Activated CD8-positive, alpha-beta T cell treated with anti-CD3 and anti-CD28 coated beads for 36 hours (primary cell): ENCODE results near the gene FBXW9. TPM values are rescaled to one million over a fixed set of nuclear protein-coding genes. Genes with fewer than 3 reads are reported as not detected.
"Not testable (repeated sequence)": the region's sequence is repeated elsewhere in the genome, so short reads cannot be mapped to it uniquely, and the experiment has no call there.

ENCODE experiments used
- ATAC-seq: fragments of 200-7000 bp; cut with Tn5 transposase; one replicate; pipeline ENCODE4 v1.10.0; 2021; ENCODE audit warnings: mild to moderate bottlenecking, moderate library complexity
- CTCF ChIA-PET: fragments of 350-600 bp; sonication (Branson Sonifier 250); formaldehyde crosslinking; loops from one replicate; lab custom pipeline; 2021; ENCODE audit warnings: antibody characterized with exemption; lab: Charles Lee
- POLR2A ChIA-PET: fragments of 350-600 bp; sonication (Branson Sonifier 250); formaldehyde crosslinking; loops from one replicate; lab custom pipeline; 2021; ENCODE audit warnings: antibody characterized with exemption; lab: Charles Lee
- DNase-seq: peaks from one replicate; pipeline ENCODE4 v3.0.0-alpha.2; 2020
- H3K27ac Mint-ChIP-seq: one replicate; pipeline ENCODE4 v1.8.0; 2021; ENCODE audit warnings: mild to moderate bottlenecking, mixed read lengths
- H3K27me3 Mint-ChIP-seq: one replicate; pipeline ENCODE4 v1.8.0; 2021; ENCODE audit warnings: mixed read lengths
- H3K36me3 Mint-ChIP-seq: one replicate; pipeline ENCODE4 v1.8.0; 2021; ENCODE audit warnings: low read depth, mixed read lengths
- H3K4me1 Mint-ChIP-seq: one replicate; pipeline ENCODE4 v1.8.0; 2021; ENCODE audit warnings: low read depth, mixed read lengths
- H3K4me3 Mint-ChIP-seq: one replicate; pipeline ENCODE4 v1.8.0; 2021; ENCODE audit warnings: mild to moderate bottlenecking, moderate library complexity, mixed read lengths
- H3K9me3 Mint-ChIP-seq: one replicate; pipeline ENCODE4 v1.8.0; 2021; ENCODE audit warnings: mixed read lengths
- intact Hi-C: fragments of 100-400 bp; cut with micrococcal nuclease; formaldehyde crosslinking; loops from one replicate; pipeline ENCODE4 v1.10.0; 2022
- total RNA-seq, 2 experiments: library from RNA; stranded (reverse); gene quantifications; one replicate each; pipeline ENCODE4 v1.2.3, GENCODE V29; 2021
- TF ChIP-seq, protein P1 (sequence below): fragments of 200-600 bp; IDR thresholded peaks from one replicate; pipeline ENCODE4 v1.8.0; 2022; ENCODE audit warnings: antibody characterized with exemption, mild to moderate bottlenecking

The FBXW9 gene
- total RNA-seq, 2 experiments from 2014 or later, result 9.9 to 10.8 TPM

DNA sequence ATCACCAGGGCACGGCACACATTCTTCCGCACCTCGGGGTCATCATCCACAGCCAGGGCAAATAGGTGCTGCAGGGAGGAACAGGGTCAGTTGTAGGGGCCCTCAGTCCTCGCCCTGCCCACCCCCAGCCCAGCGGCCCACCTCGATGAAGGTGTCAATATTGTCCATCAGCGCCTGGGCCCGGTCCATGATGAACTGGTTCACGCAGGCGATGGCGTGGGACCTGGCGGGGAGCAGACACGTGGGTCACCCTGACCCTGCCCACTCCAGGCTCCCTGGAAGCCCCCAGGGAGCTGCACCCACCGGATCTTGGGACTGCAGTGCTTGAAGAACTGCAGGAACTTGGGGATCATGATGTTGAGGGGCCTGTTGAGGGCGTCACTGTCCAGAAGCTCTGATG, 18.7 kb upstream of the FBXW9 start:
- peaks cover 50% of the 10 kb centered on the region for H3K36me3 Mint-ChIP-seq
- H3K27ac Mint-ChIP-seq, result no peak overlapping the region
- no peak for DNase-seq
- peaks cover 15% of the 10 kb centered on the region for H3K4me1 Mint-ChIP-seq
- H3K9me3 Mint-ChIP-seq, result no peaks in the 10 kb centered on the region
- ATAC-seq, result no peak
- intact Hi-C loops, result no loop called here
- POLR2A ChIA-PET, result interaction anchor here (1.0 to 3.7 kb wide), 4 partner anchors 11 to 19 kb away, joined by 3 to 15 read pairs (median 6); partner anchors contain the start of gene FBXW9
- CTCF ChIA-PET, result no interaction called here
- TF ChIP-seq, protein P1, sequence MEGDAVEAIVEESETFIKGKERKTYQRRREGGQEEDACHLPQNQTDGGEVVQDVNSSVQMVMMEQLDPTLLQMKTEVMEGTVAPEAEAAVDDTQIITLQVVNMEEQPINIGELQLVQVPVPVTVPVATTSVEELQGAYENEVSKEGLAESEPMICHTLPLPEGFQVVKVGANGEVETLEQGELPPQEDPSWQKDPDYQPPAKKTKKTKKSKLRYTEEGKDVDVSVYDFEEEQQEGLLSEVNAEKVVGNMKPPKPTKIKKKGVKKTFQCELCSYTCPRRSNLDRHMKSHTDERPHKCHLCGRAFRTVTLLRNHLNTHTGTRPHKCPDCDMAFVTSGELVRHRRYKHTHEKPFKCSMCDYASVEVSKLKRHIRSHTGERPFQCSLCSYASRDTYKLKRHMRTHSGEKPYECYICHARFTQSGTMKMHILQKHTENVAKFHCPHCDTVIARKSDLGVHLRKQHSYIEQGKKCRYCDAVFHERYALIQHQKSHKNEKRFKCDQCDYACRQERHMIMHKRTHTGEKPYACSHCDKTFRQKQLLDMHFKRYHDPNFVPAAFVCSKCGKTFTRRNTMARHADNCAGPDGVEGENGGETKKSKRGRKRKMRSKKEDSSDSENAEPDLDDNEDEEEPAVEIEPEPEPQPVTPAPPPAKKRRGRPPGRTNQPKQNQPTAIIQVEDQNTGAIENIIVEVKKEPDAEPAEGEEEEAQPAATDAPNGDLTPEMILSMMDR, result no peak
- no peaks in the 10 kb centered on the region for H3K27me3 Mint-ChIP-seq
- H3K4me3 Mint-ChIP-seq, result no peak overlapping the region

DNA sequence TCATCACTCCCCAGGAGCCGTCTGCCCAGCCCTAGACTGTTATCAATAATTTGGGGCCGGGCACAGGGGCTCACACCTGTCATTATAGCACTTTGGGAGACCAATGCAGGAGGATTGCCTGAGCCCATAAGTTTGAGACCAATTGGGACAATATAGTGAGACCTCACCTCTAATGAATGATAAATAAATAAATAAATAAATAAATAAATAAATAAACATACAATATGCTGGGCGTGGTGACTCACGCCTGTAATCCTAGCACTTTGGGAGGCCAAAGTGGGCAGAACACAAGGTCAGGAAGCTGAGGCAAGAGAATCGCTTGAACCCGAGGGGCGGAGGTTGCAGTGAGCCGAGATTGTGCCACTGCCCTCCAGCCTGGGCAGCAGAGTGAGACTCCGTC, 16.9 kb upstream of the FBXW9 start:
- H3K36me3 Mint-ChIP-seq, result peaks cover 43% of the 10 kb centered on the region
- DNase-seq, H3K27ac Mint-ChIP-seq, ATAC-seq, H3K4me3 Mint-ChIP-seq, H3K9me3 Mint-ChIP-seq, H3K27me3 Mint-ChIP-seq, H3K4me1 Mint-ChIP-seq, intact Hi-C loops: not testable (repeated sequence)
- ChIA-PET POLR2A (interaction anchor here (1.5 to 3.7 kb wide), 3 partner anchors 10 to 17 kb away, joined by 4 to 15 read pairs (median 10); partner anchors contain the start of genes FBXW9 and TNPO2), CTCF (interaction anchor here (1.3 to 2.0 kb wide), 4 partner anchors 10 to 83 kb away, joined by 3 to 6 read pairs (median 5); partner anchors contain the start of gene TNPO2)

DNA sequence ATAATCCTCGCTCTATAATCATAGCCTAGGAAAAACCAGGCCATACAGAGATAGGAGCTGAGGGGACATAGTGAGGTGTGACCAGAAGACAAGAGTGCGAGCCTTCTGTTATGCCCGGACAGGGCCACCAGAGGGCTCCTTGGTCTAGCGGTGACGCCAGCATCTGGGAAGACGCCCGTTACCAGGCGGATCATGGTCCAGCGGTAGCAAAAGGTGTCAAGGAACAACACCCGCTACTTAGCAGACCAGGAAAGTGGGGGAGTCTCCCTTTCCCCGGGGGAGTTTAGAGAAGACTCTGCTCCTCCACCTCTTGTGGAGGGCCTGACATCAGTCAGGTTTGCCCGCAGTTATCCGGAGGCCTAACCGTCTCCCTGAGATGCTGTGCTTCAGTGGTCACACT, 15.6 kb upstream of the FBXW9 start:
- ATAC-seq, DNase-seq, intact Hi-C loops, H3K4me1 Mint-ChIP-seq, H3K9me3 Mint-ChIP-seq, CTCF ChIA-PET, H3K4me3 Mint-ChIP-seq, H3K27ac Mint-ChIP-seq, H3K27me3 Mint-ChIP-seq: not testable (repeated sequence)
- POLR2A ChIA-PET, result interaction anchor here (1.1 kb wide), 1 partner anchor 9 kb away, joined by 4 read pairs; no protein-coding TSS in a partner anchor
- peaks cover 45% of the 10 kb centered on the region for H3K36me3 Mint-ChIP-seq
- TF ChIP-seq, protein P1, result peak; percentile 29

DNA sequence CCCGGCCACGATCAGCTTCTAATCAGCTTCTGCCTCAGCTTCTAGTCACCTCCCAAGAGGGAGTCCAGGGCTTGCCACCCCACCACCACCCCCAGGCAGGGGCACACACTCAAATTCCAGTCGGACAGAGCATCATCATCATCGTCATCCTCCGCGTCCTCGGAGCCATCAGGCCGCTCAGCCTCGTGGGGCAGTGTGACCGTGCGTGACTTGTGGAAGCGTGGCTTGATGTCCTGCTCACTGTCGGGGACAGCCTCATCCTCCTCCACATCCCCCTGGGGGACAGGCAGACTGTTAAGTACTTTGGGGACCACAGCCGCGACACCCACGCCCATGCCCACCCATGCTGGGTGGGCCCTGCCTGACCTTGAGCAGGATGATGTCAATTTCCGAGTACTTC, 14.8 kb upstream of the FBXW9 start:
- TF ChIP-seq, protein P1, result no peak
- DNase-seq (no peak), ATAC-seq (no peak)
- intact Hi-C loops, result no loop called here
- H3K9me3 Mint-ChIP-seq, result no peaks in the 10 kb centered on the region
- no peaks in the 10 kb centered on the region for H3K27me3 Mint-ChIP-seq
- H3K36me3 Mint-ChIP-seq, result peaks cover 47% of the 10 kb centered on the region
- POLR2A ChIA-PET, result interaction anchor here (0.6 to 3.5 kb wide), 3 partner anchors 11 to 23 kb away, joined by 3 to 23 read pairs (median 3); partner anchors contain the start of genes TNPO2 and TRIR
- H3K4me3 Mint-ChIP-seq, result no peak overlapping the region
- H3K27ac Mint-ChIP-seq, result no peak overlapping the region
- CTCF ChIA-PET, result interaction anchor here (1.3 kb wide), 1 partner anchor 85 kb away, joined by 4 read pairs; no protein-coding TSS in a partner anchor
- H3K4me1 Mint-ChIP-seq, result no peaks in the 10 kb centered on the region

DNA sequence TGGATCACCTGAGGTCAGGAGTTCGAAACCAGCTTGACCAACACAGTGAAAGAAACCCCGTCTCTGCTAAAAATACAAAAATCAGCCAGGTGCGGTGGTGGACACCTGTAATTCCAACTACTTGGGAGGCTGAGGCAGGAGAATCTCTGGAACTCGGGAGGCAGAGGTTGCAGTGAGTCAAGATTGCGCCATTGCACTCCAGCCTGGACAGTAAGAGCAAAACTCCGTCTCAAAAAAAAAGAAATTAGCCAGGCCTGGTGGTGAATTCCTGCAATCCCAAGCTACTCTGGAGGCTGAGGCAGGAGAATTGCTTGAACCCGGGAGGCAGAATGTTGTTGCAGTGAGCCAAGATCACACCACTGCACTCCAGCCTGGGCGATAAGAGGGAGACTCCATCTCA, 12.2 kb upstream of the FBXW9 start:
- CTCF ChIA-PET, result interaction anchor here (1.0 to 1.3 kb wide), 2 partner anchors 49 to 52 kb away, joined by 3 to 4 read pairs; no protein-coding TSS in a partner anchor
- no peak for ATAC-seq

More for the DNA sequence above, 12.2 kb upstream of the FBXW9 start:
- H3K9me3 Mint-ChIP-seq, result no peaks in the 10 kb centered on the region
- peaks cover 51% of the 10 kb centered on the region for H3K36me3 Mint-ChIP-seq
- intact Hi-C loops, result no loop called here
- POLR2A ChIA-PET, result interaction anchor here (1.7 to 3.5 kb wide), 2 partner anchors 12 to 14 kb away, joined by 6 to 23 read pairs; partner anchors contain the start of genes FBXW9 and TNPO2
- no peak for DNase-seq
- no peak overlapping the region for H3K4me3 Mint-ChIP-seq
- no peaks in the 10 kb centered on the region for H3K4me1 Mint-ChIP-seq
- no peaks in the 10 kb centered on the region for H3K27me3 Mint-ChIP-seq
- H3K27ac Mint-ChIP-seq, result no peak overlapping the region
- TF ChIP-seq, protein P1, result no peak
